NCI-H1694 treated with DMSO at 0.1 percent for 48 hours (cell line): Measurements from ENCODE around the gene RAB40B.

Experiments
- DNase-seq: peaks from one replicate; lab custom pipeline; 2025; lab: John Stamatoyannopoulos, UW

RAB40B gene

DNA sequence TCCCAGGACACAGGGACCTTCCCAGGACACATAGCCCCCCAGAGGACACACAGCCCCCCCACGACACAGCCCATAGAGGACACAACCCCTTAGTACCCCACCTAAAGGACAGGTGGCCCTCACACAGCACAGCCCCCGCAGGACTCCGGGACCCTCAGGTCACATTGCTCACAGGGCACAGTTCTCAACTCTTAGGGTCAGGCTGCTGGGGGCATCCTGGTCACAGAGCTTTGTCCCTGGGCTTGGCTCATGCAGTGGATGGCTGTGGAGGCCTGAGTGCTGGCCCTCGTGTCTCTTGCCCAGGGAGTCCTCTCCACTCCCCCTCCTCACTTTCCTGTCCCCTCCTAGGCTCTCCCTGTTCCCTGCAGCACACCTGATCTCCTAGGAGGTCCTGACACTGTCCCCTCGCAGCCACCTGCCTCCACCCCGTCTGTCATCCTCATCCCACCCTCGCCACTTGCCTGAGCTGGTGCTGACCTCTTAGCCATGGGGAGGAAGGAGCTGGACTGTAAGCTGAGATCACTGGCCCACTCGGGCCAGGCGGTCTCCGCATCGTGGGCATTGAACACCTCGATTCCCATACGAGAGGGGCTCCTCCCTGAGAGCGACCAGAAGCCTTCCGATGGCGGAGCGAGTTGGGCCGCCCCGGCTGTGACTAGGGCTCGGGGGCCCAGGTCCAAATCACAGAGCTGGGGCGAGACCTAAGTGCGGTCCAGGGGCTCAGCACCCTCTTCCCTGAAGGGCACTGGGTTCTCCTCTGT, 48.8 kb downstream of the RAB40B start:
- no peak for DNase-seq

DNA sequence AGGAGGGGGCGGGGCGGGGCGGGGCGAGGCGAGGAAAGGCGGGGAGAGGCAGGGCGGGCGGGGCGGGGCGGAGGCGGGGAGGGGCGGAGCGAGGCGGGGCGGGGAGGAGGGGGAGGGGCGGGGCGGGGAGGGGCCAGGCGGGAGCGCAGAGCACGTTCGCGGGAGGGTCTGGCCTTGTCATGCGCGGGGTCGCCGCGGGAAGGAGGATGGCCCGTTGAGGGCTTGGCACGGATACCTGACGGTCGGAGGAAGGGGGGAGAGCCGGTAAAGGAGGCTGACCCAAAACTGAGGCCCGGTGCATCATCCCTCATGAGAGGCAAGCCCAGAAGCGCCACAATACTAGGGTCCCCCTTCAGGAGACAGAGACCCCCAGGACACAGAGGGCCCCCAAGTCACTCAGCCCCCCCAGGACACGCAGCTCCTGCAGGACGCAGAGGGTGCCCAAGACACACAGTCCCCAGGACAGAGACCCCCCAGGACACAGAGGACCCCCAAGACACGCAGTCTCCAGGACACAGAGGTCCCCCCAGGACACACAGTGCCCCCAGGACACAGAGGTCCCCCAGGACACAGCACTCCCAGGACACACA, 49.7 kb downstream of the RAB40B start:
- DNase-seq: peak; percentile 36

DNA sequence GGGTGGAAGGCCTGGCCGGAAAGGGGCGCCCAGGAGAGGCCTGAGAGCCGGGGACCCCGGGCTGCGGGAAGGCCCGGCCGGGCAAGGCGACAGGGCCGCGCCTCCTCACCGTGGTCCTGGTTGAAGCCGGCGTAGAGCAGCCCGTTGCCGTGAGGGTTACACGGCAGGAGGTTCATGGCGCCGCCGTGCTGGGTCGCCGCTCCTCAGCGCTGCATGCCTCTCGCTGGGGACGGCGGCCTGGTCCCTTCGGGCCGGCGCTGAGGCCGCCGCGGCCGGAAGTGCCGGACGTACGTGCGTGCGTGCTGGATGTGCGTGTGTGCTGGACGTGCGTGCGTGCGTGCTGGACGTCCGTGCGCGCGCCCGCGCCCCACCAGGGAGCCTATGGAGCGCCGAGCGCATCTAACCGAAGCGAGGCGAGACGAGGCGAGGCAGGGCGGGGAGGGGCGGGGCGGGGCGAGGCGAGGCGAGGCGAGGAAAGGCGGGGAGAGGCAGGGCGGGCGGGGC, 50.3 kb downstream of the RAB40B start, which contains the start of gene WDR45B:
Gene WDR45B, minus strand, starts transcription at position 280 of the 504 bp plus-strand sequence. Its CDS starts 104 bp downstream, at position 176.
- DNase-seq: peak; percentile 88

DNA sequence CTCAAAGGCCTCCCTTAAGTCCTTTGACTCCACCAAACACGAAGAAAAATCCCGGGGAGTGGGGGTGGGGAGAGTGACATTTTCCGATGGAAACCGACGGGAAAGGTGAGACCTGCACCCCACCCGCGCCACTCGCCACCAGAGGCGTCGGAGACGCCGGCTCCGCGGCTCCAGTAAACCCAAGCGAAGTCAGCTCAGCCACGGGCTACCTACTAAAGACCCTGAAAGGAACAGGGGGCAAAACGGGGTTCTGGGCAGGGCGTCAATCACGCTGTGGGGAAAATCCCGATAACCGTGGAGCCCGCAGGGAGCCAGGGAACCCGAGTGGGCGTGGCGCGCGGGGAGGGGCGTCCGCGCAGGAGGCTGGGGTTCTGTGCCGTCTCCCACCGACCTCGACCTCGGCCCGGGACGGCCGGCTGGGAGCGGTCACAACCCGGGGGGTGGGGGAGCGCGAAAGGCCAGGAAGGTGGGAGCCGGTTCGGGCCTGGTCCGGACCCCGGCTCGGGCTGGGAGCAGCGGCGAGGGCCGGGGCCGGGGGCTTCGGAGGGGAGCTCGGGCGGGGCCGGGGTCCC, 50.8 kb downstream of the RAB40B start:
- no peak for DNase-seq

DNA sequence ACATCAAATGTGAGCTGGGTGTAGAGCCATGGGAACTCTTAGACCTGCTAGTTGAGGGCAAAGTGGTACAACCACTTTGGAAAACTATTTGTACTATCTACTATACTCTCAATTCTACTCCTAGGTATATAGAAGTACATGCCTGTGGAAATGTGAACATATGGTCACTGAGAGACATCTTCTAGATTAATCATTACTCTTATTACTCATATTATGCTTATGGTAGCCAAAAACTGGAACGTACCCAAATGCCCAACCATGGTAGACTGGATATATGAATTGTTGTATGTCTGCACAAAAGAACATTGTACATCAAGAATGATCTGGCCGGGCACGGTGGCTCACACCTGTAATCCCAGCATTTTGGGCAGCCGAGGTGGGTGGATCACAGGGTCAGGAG, 53.0 kb downstream of the RAB40B start:
- no peak for DNase-seq

GRCh38 chr17:82644148-82644547, 54.4 kb downstream of the RAB40B start:
- no peak for DNase-seq

DNA sequence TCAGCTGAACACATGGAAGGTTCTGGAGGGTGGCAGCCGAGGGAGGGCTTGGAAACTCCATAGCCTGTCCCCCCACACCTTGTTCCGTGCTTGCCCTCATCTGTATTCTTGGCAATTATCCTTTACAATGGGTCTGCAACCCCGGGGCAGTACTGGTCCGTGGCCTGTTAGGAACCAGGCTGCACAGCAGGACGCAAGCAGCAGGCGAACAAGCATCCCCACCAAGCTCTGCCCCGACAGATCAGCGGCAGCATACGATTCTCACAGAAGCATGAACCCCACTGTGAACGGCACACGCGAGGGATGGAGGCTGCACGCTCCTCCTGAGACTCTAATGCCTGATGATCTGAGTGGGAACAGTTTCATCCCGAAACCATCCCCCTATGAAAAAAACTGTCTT, 56.5 kb downstream of the RAB40B start:
- DNase-seq: no peak

DNA sequence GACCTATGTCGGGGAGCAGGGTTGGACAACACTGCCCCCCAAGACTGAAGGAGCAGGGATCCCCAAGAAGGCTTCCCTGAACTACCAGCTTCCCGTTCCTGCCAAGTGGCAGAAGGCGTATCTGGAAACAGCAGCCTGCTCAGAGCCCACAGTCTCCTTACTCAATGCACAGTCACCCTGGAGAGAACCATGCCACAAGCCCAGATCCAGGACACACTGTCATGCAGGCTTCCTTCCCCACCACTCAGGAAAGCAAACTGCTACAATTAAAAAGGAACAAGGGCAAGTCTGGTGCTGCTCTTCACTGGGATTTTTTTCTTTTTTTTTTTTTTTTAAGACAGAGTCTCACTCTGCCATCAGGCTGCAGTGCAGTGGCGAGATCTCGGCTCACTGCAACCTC, 58.5 kb downstream of the RAB40B start:
- DNase-seq: no peak

DNA sequence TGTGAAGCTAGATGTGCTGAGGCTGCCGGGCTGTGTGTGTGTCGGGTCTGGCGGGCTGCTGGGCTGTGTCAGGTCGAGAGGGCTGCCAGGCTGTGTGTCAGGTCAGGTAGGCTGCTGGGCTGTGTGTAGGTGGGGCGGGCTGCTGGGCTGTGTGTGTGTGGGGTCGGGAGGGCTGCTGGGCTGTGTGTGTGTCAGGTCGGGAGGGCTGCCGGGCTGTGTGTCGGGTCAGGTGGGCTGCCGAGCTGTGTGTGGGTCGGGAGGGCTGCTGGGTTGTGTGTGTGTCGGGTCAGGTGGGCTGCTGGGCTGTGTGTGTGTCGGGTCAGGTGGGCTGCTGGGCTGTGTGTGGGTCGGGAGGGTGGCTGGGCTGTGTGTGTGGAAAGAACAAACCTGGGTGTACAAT, 58.9 kb downstream of the RAB40B start:
- no peak for DNase-seq

DNA sequence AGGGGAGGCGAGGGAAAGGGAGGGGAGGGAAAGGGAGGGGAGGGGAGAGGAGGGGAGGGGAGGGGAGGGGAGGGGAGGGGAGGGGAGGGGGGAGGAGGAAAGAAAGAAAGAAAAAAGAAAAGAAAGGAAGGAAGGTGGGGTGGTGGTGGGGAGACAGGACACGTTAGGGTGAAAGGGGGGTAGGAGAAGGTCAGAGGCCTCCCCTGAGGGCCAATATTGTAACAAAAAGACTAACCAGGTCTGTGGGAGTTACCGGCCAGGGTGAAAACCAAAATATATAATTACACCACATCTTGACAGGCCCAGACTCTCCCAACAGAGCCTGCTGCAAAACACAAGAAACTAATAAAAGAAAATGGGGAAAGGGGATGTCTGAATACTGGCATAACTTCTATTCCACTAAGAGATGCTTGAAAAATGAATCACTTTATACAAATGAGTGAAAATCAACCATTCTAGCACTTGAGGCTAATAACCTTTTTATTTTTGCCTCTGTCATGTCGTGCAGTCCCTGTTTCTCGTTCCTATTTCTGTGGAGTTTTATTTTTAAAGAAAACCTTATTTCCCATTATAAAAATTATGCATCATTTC, 60.2 kb downstream of the RAB40B start:
- DNase-seq: no peak

- DNase-seq: no peak
Measured at GRCh38 chr17:82636626-82637598, 61.6 kb downstream of the RAB40B start.

- no peak for DNase-seq
Measured at GRCh38 chr17:82633343-82633742, 65.2 kb downstream of the RAB40B start.

DNA sequence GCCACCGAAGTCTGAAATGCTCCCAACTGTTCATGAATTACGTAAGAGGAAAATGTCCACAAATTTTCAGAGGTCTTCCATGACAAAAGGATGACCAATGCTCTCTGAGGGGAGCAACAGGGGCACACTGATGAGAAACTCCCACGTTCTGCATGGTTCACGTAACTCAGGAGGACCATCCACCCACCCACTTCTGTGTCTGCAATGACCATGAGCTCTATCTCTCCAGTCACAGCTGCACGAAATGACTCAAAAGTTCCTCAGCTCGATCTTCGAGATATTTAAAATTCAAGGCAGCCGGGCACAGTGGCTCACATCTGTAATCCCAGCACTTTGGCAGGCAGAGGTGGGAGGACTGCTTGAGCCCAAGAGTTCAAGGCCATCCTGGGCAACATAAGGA, 66.0 kb downstream of the RAB40B start:
- no peak for DNase-seq

DNA sequence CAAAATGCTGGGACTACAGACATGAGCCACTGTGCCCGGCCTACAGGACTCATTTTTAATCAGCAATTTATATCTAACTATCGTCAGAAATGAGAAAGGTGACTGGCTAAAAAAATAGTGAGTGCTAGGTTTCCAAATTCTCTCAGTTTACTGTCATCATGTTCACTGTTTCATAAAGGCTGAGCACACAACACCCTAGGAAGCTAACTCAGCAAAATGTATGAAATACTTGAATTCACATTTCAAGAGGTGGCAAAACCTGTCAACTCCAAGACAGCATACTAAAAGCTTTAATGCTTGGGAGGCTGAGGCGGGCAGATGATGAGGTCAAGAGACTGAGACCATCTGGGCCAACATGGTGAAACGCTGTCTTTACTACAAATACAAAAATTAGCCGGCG, 67.0 kb downstream of the RAB40B start:
- no peak for DNase-seq

- DNase-seq: no peak
Measured at GRCh38 chr17:82630212-82630611, 68.3 kb downstream of the RAB40B start.

DNA sequence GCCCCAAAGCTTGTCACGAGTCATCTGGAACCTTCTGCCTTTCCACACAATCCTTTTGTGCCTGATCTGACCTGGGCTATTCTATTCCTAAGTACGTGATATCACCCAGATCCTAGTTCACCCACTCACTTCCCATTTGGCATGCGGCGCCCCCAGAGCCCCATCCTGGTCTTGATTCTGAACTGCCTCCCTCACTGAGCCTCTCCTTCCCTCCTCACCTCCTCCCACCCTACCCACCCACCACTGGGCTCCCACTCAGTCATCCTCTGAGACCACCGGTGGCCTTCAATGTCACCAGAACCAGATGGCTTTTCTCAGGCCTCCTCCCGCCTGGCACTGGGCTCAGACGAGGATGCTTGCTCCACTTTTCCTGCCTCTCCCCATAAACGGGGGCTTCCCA, 68.8 kb downstream of the RAB40B start:
- DNase-seq: no peak

GRCh38 chr17:82627405-82627804, 71.1 kb downstream of the RAB40B start:
- DNase-seq: no peak

DNA sequence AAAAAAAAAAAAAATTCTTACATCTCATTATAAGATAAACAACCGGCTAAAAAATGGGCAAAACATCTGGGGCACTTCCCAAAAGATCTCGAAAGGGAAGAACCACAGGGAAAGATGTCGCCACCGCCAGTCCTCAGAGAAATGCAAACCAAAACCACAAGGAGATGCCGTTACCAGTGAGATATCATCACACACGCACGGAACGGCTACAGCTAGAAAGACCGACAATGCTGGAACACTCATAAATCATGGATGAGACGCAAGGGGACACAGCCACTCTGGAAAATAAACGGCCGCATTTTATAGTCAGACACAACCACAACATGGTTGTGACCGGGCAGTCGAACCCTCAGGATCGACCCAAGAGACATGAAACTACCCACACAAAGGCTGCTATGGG, 74.8 kb downstream of the RAB40B start:
- DNase-seq: no peak

DNA sequence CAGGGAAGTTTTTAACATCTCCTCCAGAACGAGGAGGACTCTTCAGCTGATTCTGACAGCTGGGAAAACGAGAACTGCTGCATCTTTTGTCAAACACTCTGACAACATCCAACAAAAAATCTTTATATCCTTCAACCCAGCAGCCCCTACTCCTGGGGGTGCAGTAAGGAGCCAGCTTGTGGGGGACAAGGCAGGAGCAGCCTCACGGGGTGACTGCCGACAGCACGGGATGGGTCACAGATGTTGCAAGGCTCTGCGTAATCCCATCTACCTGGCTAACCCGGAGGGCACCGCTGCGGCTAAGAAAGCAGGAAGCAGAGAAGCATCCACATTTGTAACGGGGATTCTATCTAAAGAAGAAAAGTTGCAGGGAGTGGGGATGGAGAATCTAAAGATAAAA, 78.9 kb downstream of the RAB40B start:
- no peak for DNase-seq

DNA sequence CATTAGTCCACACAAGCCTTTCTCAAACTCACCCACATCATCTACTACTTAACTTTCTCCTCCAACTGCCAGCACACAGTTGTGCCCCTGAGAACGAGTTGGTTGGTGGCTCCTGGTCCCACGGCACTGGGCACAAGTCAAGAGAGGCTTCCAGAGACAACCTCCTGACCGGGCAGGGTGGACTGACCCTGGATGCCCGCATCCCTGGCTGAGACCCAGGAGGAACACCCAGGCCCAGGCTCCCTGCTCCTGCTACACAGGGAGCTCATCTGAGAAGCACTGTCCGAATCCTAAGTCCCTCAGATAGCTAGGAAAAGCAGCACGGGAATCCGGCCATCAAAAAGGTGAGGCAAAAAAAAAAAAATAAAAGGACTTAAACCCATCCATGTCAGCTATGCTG, 79.3 kb downstream of the RAB40B start:
- no peak for DNase-seq

DNA sequence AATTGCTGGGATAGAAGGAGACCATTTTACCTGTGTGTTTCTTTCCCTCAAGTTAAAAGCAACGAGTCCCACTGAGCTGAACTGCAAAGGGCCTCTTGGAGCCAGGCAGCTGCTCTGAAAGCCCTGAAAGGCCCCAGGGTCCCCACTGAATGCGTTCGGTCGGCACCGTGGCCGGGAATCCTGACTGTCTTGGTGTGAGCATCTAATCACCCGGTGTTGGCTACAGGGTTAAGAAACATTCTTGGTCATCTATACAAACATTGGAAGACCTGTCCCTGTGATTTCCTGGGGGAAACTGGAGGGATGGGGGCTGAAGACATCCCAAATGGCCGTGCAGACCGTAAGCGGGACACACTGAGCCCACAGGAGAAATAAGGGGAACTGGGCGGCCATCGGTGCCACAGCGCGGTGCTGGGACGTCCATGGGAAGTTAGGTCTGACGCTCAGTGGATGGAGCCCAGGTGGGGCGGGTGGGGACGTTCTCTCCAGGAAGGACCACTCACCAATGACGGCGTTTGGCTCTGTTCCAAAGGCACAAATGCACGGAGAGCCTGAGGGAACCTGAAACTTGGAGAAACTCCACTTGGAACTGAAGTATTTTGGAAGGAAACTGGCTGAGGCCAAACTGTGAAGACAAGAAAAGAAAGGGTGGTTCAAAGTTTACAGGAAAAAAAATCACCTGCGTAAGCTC, 82.3 kb downstream of the RAB40B start:
- DNase-seq: no peak
